Activated CD4-positive, alpha-beta T cell treated with anti-CD3 and anti-CD28 coated beads, Interleukin-2, amount 50 U/mL, for 16 hours (primary cell): Measurements from ENCODE around the gene PPCDC.

Experiments used
- DNase-seq: peaks from one replicate; pipeline ENCODE4 v3.0.0-alpha.2; 2020

The PPCDC gene

GRCh38 chr15:75048394-75048793 lies 25.0 kb downstream of the PPCDC start:
- no peak for DNase-seq

GRCh38 chr15:75049392-75049791 lies 26.0 kb downstream of the PPCDC start:
- no peak for DNase-seq

GRCh38 chr15:75050283-75050682 lies 26.9 kb downstream of the PPCDC start:
- DNase-seq = no peak

GRCh38 chr15:75051191-75051608 lies 27.8 kb downstream of the PPCDC start:
- no peak for DNase-seq

- DNase-seq = no peak
Observed at GRCh38 chr15:75051711-75052110, 28.3 kb downstream of the PPCDC start.

- no peak for DNase-seq
Observed at GRCh38 chr15:75052972-75053747, 29.8 kb downstream of the PPCDC start.

- DNase-seq = no peak
Observed at GRCh38 chr15:75053748-75054125, 30.3 kb downstream of the PPCDC start.

GRCh38 chr15:75054172-75054897 lies 30.9 kb downstream of the PPCDC start:
- DNase-seq = no peak

GRCh38 chr15:75056036-75056435 lies 32.6 kb downstream of the PPCDC start:
- DNase-seq = no peak

GRCh38 chr15:75058127-75058905 lies 34.9 kb downstream of the PPCDC start:
- no peak for DNase-seq

GRCh38 chr15:75059607-75060006 lies 36.2 kb downstream of the PPCDC start:
- DNase-seq = no peak

- DNase-seq = peak; percentile 47
Observed at GRCh38 chr15:75061272-75061671, 37.9 kb downstream of the PPCDC start.

GRCh38 chr15:75062706-75063105 lies 39.3 kb downstream of the PPCDC start:
- DNase-seq = no peak

- no peak for DNase-seq
Observed at GRCh38 chr15:75063338-75063737, 39.9 kb downstream of the PPCDC start.

GRCh38 chr15:75063889-75064288 lies 40.5 kb downstream of the PPCDC start:
- DNase-seq = no peak

- DNase-seq = no peak
Observed at GRCh38 chr15:75064846-75065245, 41.5 kb downstream of the PPCDC start.

GRCh38 chr15:75065467-75065850 lies 42.1 kb downstream of the PPCDC start:
- no peak for DNase-seq

GRCh38 chr15:75065851-75066509 lies 42.6 kb downstream of the PPCDC start:
- DNase-seq = no peak

- DNase-seq = peak; percentile 91
Observed at GRCh38 chr15:75067123-75067830, 43.9 kb downstream of the PPCDC start.

GRCh38 chr15:75068748-75069147 lies 45.4 kb downstream of the PPCDC start:
- DNase-seq = no peak

GRCh38 chr15:75069301-75069925 lies 46.0 kb downstream of the PPCDC start:
- DNase-seq = peak; percentile 32

GRCh38 chr15:75070674-75071073 lies 47.3 kb downstream of the PPCDC start:
- DNase-seq = no peak
